ENCODE results near the gene FGF18. TPM values are rescaled to one million over a fixed set of nuclear protein-coding genes. Genes with fewer than 3 reads are reported as not detected.
"Not testable (repeated sequence)": the region's sequence is repeated elsewhere in the genome, so short reads cannot be mapped to it uniquely, and the experiment has no call there.

FGF18 gene, protein sequence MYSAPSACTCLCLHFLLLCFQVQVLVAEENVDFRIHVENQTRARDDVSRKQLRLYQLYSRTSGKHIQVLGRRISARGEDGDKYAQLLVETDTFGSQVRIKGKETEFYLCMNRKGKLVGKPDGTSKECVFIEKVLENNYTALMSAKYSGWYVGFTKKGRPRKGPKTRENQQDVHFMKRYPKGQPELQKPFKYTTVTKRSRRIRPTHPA
- total RNA-seq, result 0.16 TPM in 1 of 2 replicates, not detected in the other

DNA sequence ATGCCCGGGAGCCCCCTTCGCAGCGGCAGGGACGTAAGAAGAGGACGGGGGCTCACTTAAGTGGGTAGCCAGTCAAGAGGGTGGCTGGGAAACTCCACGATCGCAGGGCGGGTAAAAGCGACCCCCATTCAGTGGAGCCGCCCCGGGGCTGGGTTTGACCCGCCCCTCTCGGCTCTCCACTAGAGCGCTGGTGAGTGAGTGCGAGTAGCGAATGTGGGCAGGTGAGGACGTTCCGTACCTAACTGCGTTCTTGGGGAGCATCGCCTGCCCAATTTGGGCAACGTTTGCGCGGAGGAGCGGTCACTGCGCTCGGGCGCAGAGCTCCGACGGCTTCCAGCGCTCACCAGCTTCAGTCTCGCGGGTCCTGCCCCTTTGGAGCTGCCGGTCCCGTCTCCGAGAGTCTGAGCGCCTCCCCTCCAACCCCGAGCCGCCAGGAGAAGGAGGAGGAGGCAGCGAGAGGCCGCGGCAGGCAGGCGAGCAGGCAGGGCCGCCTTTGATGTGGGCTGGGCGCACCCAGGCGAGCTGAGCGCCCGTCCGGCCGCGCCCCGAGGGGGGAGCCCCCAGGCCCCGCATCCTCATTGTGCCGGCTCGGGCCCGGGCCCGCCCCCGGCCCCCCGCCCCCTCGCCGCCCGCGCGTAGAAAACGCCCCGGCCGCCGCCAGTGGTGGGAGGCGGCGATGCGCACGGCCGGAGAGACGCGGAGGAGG lies at the start of gene FGF18:
Gene FGF18 (plus strand): TSS at position 666 of the 706 bp plus-strand sequence. CDS start 553 bp downstream, outside the sequence.
- Mint-ChIP-seq H3K9me3 (no peaks in the 10 kb centered on the region), H3K27ac (no peak within 1 kb of the TSS), H3K36me3 (ENCODE audit: low read depth) (peaks cover 5% of the 10 kb centered on the region), H3K4me3 (ENCODE audit: low read depth) (peak within 1 kb of the TSS; percentile 71), H3K4me1 (ENCODE audit: low read depth) (peaks cover 5% of the 10 kb centered on the region), H3K27me3 (ENCODE audit: low read depth) (peaks cover 27% of the 10 kb centered on the region)
- intact Hi-C loops (cut with micrococcal nuclease), result loop anchor here (1.0 to 10.0 kb wide), 4 partner anchors 104 to 626 kb away; no protein-coding TSS in a partner anchor
- DNase-seq (ENCODE audit: low spot score), result peak; percentile 53

GRCh38 chr5:171369898-171370297 lies 49.5 kb upstream of the FGF18 start:
- Mint-ChIP-seq H3K9me3 (no peaks in the 10 kb centered on the region), H3K27ac (no peak overlapping the region), H3K4me1 (ENCODE audit: low read depth) (peaks cover 2% of the 10 kb centered on the region), H3K36me3 (ENCODE audit: low read depth) (no peaks in the 10 kb centered on the region), H3K27me3 (ENCODE audit: low read depth) (peaks cover 7% of the 10 kb centered on the region), H3K4me3 (ENCODE audit: low read depth) (no peak overlapping the region)
- DNase-seq (ENCODE audit: low spot score), result no peak
- intact Hi-C loops (cut with micrococcal nuclease), result no loop called here

GRCh38 chr5:171370881-171371280 lies 48.6 kb upstream of the FGF18 start:
- intact Hi-C loops (cut with micrococcal nuclease); H3K9me3 Mint-ChIP-seq; DNase-seq (ENCODE audit: low spot score); H3K27me3 Mint-ChIP-seq (ENCODE audit: low read depth); H3K27ac Mint-ChIP-seq; H3K4me1 Mint-ChIP-seq (ENCODE audit: low read depth); H3K4me3 Mint-ChIP-seq (ENCODE audit: low read depth); H3K36me3 Mint-ChIP-seq (ENCODE audit: low read depth): not testable (repeated sequence)

DNA sequence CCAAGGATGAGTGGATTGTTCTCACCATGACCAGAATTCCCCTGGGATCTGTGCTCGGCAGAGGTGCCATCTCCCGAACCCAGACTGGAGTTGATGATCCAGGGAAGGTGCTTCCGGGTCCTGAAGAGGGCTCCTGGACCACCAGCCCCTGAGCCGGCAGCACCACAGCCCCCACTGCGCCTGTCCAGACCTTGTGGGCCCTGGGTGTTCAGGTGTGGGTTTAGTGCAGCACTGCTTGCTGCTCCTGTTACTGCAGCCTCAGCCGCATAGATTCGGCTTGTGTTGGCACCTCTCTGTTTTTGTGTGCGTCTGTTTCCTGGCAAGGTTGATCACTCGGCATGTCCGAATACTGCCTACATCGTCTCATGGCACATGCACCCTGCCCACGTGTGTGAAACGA lies 48.1 kb upstream of the FGF18 start:
- Mint-ChIP-seq H3K4me1 (ENCODE audit: low read depth) (peaks cover 2% of the 10 kb centered on the region), H3K27ac (no peak overlapping the region), H3K4me3 (ENCODE audit: low read depth) (no peak overlapping the region)

DNA sequence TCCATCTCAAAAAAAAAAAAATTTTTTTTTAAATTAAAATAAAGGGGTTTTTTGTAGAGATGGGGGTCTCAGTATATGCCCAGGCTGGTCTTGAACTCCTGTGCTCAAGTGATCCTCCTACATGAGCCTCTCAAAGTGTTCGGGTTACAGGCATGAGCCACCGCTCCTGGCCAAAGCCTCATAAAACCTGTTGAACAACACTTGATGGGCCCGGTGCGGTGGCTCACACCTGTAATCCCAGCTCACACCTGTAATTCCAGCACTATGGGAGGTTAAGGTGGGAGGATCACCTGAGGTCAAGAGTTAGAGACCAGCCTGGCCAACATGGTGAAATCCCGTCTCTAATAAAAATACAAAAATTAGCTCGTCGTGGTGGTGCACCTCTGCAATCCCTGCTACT lies 39.5 kb upstream of the FGF18 start:
- intact Hi-C loops (cut with micrococcal nuclease), result loop anchor here (10.0 kb wide), 1 partner anchor 1105 kb away; no protein-coding TSS in a partner anchor
- peaks cover 3% of the 10 kb centered on the region for H3K27me3 Mint-ChIP-seq (ENCODE audit: low read depth)
- H3K4me1 Mint-ChIP-seq (ENCODE audit: low read depth), result peaks cover 2% of the 10 kb centered on the region
- H3K36me3 Mint-ChIP-seq (ENCODE audit: low read depth), result no peaks in the 10 kb centered on the region
- H3K4me3 Mint-ChIP-seq (ENCODE audit: low read depth), result no peak overlapping the region
- no peak for DNase-seq (ENCODE audit: low spot score)
- H3K9me3 Mint-ChIP-seq, result no peaks in the 10 kb centered on the region
- no peak overlapping the region for H3K27ac Mint-ChIP-seq

More for the DNA sequence above, 48.1 kb upstream of the FGF18 start:
- no peak for DNase-seq (ENCODE audit: low spot score)
- intact Hi-C loops (cut with micrococcal nuclease), result no loop called here
- Mint-ChIP-seq H3K27me3 (ENCODE audit: low read depth) (peaks cover 2% of the 10 kb centered on the region), H3K36me3 (ENCODE audit: low read depth) (no peaks in the 10 kb centered on the region), H3K9me3 (no peaks in the 10 kb centered on the region)

DNA sequence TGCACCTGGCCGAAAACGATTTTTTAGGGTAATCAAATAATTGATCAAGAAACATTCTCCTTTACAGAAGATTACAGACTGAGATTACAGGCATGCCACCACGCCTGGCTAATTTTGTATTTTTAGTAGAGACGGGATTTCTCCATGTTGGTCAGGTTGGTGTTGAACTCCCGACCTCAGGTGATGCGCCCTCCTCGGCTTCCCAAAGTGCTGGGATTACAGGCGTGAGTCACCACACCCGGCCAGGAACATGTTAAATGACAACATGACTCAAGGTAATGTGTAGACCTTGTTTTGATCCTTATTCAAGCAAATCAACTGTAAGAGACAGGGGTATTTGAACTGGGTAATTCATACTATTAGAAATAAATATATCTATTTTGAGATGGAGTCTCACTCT lies 35.0 kb upstream of the FGF18 start:
- not testable (repeated sequence) for H3K4me3 Mint-ChIP-seq (ENCODE audit: low read depth); DNase-seq (ENCODE audit: low spot score); H3K27me3 Mint-ChIP-seq (ENCODE audit: low read depth); H3K9me3 Mint-ChIP-seq; H3K27ac Mint-ChIP-seq
- Mint-ChIP-seq H3K4me1 (ENCODE audit: low read depth) (peaks cover 11% of the 10 kb centered on the region), H3K36me3 (ENCODE audit: low read depth) (peaks cover 19% of the 10 kb centered on the region)
- intact Hi-C loops (cut with micrococcal nuclease), result loop anchor here (10.0 kb wide), 1 partner anchor 1110 kb away; no protein-coding TSS in a partner anchor

DNA sequence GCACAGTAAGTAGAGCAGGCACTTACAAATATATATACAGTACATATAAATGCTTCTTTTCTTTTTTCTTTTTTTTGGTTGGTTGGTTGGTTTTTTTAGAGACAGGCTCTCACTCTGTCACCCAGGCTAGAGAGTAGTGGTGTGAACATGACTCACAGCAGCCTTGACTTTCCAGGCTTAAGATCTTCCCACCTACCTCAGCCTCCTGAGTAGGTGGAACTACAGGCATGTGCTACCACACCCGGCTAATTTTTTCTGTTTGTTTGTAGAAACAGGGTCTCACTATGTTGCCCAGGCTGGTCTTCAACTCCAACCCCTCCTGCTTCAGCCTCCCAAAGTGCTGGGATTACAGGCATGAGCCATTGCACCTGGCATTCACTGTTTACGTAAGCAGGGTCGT lies 34.4 kb upstream of the FGF18 start:
- not testable (repeated sequence) for DNase-seq (ENCODE audit: low spot score)

DNA sequence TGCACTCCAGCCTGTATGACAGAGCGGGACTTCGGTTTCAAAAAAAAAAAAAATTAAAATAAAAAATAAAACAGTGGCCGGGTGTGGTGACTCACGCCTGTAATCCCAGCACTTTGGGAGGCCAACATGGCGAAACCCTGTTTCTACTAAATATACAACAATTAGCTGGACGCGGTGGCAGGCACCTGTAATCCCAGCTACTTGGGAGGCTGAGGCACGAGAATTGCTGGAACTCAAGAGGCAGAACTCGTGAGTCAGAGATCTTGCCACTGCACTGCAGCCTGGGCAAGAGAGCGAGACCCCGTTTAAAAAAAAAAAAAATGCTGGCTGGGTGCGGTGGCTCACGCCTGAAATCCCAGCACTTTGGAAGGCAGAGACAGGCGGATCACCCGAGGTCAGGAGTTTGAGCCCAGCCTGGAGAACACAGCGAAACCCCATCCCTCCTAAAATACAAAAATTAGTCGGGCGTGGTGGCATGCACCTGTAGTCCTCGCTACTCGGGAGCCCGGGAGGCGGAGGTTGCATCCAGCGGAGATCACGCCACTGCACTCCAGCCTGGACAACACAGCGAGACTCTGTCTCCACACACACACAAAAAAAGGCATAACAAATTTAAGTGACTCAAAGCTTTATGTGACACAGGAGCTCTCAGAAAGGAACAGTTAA lies 33.3 kb upstream of the FGF18 start:
- intact Hi-C loops (cut with micrococcal nuclease), result loop anchor here (2.0 to 10.0 kb wide), 7 partner anchors 621 to 1756 kb away; partner anchors contain the start of genes BNIP1, CREBRF, FBXW11 and UBTD2
- no peak overlapping the region for H3K27ac Mint-ChIP-seq
- no peaks in the 10 kb centered on the region for H3K9me3 Mint-ChIP-seq
- peaks cover 27% of the 10 kb centered on the region for H3K4me1 Mint-ChIP-seq (ENCODE audit: low read depth)
- DNase-seq (ENCODE audit: low spot score), result no peak
- peak overlapping the region; percentile 49 for H3K4me3 Mint-ChIP-seq (ENCODE audit: low read depth)
- peaks cover 3% of the 10 kb centered on the region for H3K27me3 Mint-ChIP-seq (ENCODE audit: low read depth)
- peaks cover 36% of the 10 kb centered on the region for H3K36me3 Mint-ChIP-seq (ENCODE audit: low read depth)

More for the DNA sequence above, 34.4 kb upstream of the FGF18 start:
- not testable (repeated sequence) for H3K9me3 Mint-ChIP-seq; H3K27me3 Mint-ChIP-seq (ENCODE audit: low read depth); H3K4me3 Mint-ChIP-seq (ENCODE audit: low read depth); H3K27ac Mint-ChIP-seq
- peaks cover 17% of the 10 kb centered on the region for H3K4me1 Mint-ChIP-seq (ENCODE audit: low read depth)
- intact Hi-C loops (cut with micrococcal nuclease), result loop anchor here (5.0 to 10.0 kb wide), 5 partner anchors 792 to 1757 kb away; partner anchors contain the start of genes BNIP1 and UBTD2
- H3K36me3 Mint-ChIP-seq (ENCODE audit: low read depth), result peaks cover 25% of the 10 kb centered on the region

- intact Hi-C loops (cut with micrococcal nuclease), result loop anchor here (2.0 to 10.0 kb wide), 7 partner anchors 620 to 1755 kb away; partner anchors contain the start of genes BNIP1, CREBRF, FBXW11 and UBTD2
- Mint-ChIP-seq H3K4me3 (ENCODE audit: low read depth) (peak overlapping the region; percentile 94), H3K27me3 (ENCODE audit: low read depth) (peaks cover 3% of the 10 kb centered on the region), H3K36me3 (ENCODE audit: low read depth) (peaks cover 44% of the 10 kb centered on the region), H3K4me1 (ENCODE audit: low read depth) (peaks cover 31% of the 10 kb centered on the region), H3K9me3 (no peaks in the 10 kb centered on the region), H3K27ac (peak overlapping the region; percentile 97)
- no peak for DNase-seq (ENCODE audit: low spot score)
These were observed 32.5 kb upstream of the FGF18 start for GRCh38 chr5:171386861-171387344.

DNA sequence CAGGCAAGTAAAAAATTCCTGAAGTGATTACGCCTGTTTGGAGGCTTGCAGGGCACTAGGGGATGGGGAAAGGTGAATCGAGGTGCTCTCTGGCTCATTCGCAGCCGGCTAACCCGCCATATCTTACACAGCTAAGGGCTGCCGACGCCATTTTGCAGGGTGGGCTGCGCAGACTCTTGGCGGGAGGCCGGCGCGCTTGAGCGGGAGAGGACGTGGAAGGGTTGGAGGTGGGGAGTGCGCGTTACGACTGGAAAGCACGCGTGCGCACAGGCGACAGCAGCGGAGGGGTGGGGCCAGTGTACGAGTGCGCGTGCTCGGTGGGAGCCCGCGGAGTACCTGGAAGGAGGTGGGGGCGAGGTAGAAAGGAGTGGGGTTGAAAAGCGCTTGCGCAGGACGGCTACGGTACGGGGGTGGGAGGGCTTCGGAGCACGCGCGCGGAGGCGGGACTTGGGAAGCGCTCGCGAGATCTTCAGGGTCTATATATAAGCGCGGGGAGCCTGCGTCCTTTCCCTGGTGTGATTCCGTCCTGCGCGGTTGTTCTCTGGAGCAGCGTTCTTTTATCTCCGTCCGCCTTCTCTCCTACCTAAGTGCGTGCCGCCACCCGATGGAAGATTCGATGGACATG lies 32.0 kb upstream of the FGF18 start, which contains the start of gene NPM1:
Gene NPM1 (plus strand): TSS at position 505 of the 625 bp plus-strand sequence. CDS start 100 bp downstream, at position 605.
- H3K27me3 Mint-ChIP-seq (ENCODE audit: low read depth), result peaks cover 3% of the 10 kb centered on the region
- peaks cover 31% of the 10 kb centered on the region for H3K4me1 Mint-ChIP-seq (ENCODE audit: low read depth)
- H3K9me3 Mint-ChIP-seq, result no peaks in the 10 kb centered on the region
- peak within 1 kb of the TSS; percentile 97 for H3K27ac Mint-ChIP-seq
- H3K36me3 Mint-ChIP-seq (ENCODE audit: low read depth), result peaks cover 49% of the 10 kb centered on the region
- DNase-seq (ENCODE audit: low spot score), result peak; percentile 97
- intact Hi-C loops (cut with micrococcal nuclease), result loop anchor here (2.0 to 10.0 kb wide), 7 partner anchors 619 to 1755 kb away; partner anchors contain the start of genes BNIP1, CREBRF, FBXW11 and UBTD2
- peak within 1 kb of the TSS; percentile 94 for H3K4me3 Mint-ChIP-seq (ENCODE audit: low read depth)

- intact Hi-C loops (cut with micrococcal nuclease), result loop anchor here (2.0 to 10.0 kb wide), 7 partner anchors 619 to 1754 kb away; partner anchors contain the start of genes BNIP1, CREBRF, FBXW11 and UBTD2
- peak; percentile 76 for DNase-seq (ENCODE audit: low spot score)
- peak overlapping the region; percentile 97 for H3K27ac Mint-ChIP-seq
- H3K27me3 Mint-ChIP-seq (ENCODE audit: low read depth), result peaks cover 1% of the 10 kb centered on the region
- peaks cover 39% of the 10 kb centered on the region for H3K4me1 Mint-ChIP-seq (ENCODE audit: low read depth)
- H3K36me3 Mint-ChIP-seq (ENCODE audit: low read depth), result peaks cover 56% of the 10 kb centered on the region
- peak overlapping the region; percentile 94 for H3K4me3 Mint-ChIP-seq (ENCODE audit: low read depth)
- no peaks in the 10 kb centered on the region for H3K9me3 Mint-ChIP-seq
These were observed 31.3 kb upstream of the FGF18 start for GRCh38 chr5:171387970-171388815.
